ENCODE measurements around the gene CCPG1.
"Not testable (repeated sequence)": the region's sequence is repeated elsewhere in the genome, so short reads cannot be mapped to it uniquely, and the experiment has no call there.

Gene CCPG1, protein sequence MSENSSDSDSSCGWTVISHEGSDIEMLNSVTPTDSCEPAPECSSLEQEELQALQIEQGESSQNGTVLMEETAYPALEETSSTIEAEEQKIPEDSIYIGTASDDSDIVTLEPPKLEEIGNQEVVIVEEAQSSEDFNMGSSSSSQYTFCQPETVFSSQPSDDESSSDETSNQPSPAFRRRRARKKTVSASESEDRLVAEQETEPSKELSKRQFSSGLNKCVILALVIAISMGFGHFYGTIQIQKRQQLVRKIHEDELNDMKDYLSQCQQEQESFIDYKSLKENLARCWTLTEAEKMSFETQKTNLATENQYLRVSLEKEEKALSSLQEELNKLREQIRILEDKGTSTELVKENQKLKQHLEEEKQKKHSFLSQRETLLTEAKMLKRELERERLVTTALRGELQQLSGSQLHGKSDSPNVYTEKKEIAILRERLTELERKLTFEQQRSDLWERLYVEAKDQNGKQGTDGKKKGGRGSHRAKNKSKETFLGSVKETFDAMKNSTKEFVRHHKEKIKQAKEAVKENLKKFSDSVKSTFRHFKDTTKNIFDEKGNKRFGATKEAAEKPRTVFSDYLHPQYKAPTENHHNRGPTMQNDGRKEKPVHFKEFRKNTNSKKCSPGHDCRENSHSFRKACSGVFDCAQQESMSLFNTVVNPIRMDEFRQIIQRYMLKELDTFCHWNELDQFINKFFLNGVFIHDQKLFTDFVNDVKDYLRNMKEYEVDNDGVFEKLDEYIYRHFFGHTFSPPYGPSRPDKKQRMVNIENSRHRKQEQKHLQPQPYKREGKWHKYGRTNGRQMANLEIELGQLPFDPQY

DNA sequence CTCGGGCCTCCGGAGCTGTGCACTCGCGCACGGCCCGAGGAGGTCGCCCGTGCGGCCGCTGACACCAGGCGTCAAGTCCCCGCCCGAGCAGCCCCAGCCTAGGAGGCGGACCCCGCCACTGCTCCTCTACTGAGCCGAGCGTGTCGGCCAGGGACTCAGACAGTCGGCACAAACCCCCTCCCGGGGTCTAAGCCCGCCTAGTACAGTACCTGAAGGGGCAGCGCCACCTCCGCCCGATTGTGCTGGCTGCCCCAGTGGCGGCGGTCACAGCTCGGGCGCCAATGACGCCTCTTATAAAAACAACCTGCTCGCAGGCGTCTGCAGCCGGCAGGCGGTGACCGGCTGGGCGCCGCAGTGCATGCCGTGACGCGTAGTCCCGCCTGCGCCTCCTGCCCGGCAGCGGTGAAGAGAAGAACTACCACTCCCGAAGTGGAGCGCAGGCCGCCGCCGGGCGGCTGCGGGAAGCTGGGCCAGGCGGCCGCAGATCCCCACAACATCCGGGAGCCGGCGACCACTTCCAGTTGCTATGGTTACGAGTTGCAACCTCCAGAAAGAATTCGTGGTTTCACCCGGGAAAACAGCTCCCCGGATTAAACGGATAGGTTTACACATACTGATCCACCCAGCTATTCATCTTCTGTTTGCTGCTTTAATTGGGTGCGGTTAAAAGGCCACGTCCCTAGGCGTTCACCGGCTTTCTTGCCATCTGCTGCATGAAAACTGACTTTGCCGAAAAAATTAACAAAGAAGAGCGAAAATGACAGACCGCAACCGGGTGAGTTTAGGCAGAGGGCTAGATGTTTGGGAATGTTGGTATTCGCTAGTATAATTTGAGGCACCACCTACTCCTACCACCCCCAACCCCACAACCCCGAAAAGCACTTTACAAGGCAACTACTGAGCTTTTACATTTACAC is at the start of gene CCPG1, which contains the start of gene PIERCE2:
Gene CCPG1 (minus strand): TSS at position 348 of the 917 bp plus-strand sequence. CDS start 18,935 bp downstream, outside the sequence.
Gene PIERCE2 (plus strand): TSS at position 484 of the 917 bp plus-strand sequence. CDS start 274 bp downstream, at position 758.
- H3K27ac ChIP-seq: peak within 1 kb of the TSS; percentile 64
- TF ChIP-seq, protein P1, sequence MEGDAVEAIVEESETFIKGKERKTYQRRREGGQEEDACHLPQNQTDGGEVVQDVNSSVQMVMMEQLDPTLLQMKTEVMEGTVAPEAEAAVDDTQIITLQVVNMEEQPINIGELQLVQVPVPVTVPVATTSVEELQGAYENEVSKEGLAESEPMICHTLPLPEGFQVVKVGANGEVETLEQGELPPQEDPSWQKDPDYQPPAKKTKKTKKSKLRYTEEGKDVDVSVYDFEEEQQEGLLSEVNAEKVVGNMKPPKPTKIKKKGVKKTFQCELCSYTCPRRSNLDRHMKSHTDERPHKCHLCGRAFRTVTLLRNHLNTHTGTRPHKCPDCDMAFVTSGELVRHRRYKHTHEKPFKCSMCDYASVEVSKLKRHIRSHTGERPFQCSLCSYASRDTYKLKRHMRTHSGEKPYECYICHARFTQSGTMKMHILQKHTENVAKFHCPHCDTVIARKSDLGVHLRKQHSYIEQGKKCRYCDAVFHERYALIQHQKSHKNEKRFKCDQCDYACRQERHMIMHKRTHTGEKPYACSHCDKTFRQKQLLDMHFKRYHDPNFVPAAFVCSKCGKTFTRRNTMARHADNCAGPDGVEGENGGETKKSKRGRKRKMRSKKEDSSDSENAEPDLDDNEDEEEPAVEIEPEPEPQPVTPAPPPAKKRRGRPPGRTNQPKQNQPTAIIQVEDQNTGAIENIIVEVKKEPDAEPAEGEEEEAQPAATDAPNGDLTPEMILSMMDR (IDR thresholded peaks at IDR 0.05): peak; percentile 76
- TF ChIP-seq ZFX (IDR thresholded peaks at IDR 0.05; ENCODE audit: borderline replicate concordance): no peak

DNA sequence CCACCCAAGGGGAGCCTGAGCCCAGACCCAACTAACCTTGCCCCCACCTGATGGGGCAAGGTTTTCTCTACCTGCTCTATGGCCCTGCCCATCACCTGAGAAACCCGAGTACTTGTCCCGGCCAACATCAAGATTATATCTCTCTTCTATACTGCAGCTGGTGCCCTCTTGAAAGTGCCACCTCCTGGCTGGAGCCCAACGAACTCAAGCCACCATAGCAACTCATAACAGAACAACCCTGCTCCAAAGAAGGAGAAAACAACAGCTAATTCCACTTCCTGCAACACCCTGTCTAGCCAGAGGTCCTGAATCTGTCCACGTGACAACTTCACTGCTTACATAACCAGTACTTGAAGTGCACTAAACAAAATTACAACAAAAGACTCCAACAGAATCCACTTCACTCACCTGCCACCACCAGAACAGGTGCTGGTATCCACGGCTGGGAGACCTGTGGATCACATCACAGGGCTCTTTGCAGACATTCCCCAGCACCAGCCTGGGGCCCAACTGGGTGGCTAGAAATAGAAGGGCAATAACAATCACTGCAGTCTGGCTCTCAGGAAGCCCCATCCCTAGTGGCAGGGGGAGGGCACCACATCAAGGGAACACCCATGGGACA is 49.4 kb upstream of the CCPG1 start:
- TF ChIP-seq ZFX (IDR thresholded peaks at IDR 0.05; ENCODE audit: borderline replicate concordance): no peak
- TF ChIP-seq, protein P1 (IDR thresholded peaks at IDR 0.05): no peak

DNA sequence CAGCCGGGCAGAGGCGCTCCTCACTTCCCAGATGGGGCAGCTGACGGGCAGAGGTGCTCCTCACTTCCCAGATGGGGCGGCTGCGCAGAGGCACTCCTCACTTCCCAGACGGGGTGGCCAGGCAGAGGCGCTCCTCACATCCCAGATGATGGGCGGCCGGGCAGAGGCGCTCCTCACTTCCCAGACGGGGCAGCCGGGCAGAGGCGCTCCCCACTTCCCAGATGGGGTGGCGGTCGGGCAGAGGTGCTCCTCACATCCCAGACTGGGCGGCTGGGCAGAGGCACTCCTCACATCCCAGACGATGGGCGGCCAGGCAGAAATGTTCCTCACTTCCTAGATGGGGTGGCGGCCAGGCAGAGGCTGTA is 38.9 kb upstream of the CCPG1 start:
- H3K27ac ChIP-seq: not testable (repeated sequence)

More for the DNA sequence above, 49.4 kb upstream of the CCPG1 start:
- peak overlapping the region; percentile 20; the same call in 1 of the 2 replicates for H3K27ac ChIP-seq

DNA sequence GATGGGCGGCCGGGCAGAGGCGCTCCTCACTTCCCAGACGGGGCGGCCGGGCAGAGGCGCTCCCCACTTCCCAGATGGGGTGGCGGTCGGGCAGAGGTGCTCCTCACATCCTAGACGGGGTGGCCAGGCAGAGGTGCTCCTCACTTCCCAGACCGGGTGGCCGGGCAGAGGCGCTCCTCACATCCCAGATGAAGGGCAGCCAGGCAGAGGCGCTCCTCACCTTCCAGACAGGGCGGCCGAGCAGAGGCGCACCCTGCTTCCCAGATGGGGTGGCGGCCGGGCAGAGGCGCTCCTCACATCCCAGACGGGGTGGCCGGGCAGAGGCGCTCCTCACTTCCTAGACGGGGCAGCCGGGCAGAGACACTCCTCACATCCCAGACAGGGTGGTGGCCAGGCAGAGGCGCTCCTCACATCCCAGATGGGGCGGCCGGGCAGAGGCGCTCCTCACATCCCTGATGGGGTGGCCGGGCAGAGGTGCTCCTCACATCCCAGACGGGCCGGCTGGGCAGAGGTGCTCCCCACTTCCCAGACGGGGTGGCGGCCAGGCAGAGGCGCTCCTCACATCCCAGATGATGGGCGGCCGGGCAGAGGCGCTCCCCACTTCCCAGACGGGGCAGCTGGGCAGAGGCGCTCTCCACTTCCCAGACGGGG is 38.3 kb upstream of the CCPG1 start:
- H3K27ac ChIP-seq: not testable (repeated sequence)

DNA sequence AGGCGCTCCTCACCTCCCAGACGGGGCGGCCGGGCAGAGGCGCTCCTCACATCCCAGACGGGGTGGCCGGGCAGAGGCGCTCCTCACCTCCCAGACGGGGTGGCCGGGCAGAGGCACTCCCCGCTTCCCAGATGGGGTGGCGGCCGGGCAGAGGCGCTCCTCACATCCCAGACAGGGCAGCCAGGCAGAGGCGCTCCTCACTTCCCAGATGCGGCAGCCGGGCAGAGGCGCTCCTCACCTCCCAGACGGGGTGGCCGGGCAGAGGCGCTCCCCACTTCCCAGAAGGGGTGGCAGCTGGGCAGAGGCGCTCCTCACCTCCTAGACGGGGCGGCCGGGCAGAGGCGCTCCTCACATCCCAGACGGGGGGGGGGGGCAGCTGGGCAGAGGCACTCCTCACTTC is 37.8 kb upstream of the CCPG1 start:
- not testable (repeated sequence) for H3K27ac ChIP-seq

DNA sequence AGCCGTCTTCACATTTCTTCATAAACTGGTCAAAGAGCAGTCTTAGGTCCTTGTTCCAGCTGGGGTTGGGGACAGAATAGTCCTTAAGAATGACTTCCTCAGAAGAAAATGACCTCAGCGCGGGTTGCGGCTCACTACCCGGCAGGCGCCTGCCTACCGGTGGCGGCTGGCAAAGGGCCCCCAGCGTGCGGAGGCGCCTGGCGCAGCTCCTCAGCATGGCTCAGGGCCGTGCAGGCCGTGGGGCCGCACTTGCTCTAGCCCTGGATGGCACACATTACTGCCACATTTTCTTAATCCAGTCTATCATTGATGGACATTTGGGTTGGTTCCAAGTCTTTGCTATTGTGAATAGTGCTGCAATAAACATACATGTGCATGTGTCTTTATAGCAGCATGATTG is 35.0 kb upstream of the CCPG1 start:
- not testable (repeated sequence) for H3K27ac ChIP-seq

DNA sequence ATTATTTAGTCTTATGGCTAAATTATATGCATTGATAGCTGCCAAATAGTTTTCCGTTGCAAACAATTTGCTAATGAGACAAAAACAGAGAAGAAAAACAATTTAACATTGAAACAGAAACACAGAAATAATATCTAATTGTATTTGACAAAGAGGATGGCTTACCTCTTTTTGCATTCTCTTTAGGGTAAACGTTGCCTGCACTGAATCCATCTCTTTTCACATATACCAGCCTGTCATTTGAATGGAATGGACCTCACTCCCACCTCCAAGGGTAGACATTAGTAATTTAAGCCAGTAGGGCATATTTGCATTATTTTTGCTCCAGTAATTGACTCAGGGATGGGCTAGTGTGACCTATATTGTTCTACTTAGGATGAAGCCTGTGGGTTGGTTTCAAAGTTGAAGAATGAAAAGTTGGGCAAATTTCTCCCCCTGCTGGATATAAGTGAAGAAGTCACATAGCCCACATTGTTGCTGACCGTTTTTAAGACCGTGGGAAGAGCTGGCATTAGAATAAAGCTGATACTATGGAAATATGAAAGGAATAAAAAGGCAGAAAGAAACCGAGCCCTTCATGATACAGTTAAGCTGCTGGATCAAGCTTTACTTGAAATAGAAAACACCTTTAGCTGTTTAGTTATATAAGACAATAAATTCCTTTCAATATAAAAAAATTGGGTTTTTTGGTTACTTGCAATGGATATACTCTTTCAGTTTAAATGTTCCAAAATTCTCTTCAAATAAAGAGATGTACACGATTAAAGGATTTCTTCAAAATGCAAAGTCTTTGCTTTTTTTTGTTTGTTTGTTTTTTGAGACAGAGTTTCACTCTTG is 27.0 kb upstream of the CCPG1 start:
- TF ChIP-seq, protein P1 (IDR thresholded peaks at IDR 0.05): peak; percentile 71
- TF ChIP-seq ZFX (IDR thresholded peaks at IDR 0.05; ENCODE audit: borderline replicate concordance): no peak
- no peak overlapping the region for H3K27ac ChIP-seq

DNA sequence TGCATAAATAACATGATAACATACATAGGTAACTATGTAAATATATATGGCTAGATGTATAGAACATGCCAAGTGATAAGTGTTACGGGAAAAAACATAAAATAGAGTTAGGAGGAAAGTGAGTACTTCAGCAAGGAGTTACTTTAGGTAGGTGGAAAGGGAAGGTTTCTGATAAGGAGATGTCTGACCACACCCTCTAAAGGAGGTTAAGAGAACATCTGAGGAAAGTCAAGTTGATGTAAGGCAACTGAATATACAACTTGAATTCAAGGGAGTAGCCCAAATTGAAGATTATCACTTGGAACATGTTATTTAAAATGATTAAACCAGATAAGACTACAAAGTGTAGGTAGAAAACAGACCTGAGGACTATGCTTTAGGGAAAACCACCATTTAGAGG is 13.9 kb upstream of the CCPG1 start:
- TF ChIP-seq, protein P1 (IDR thresholded peaks at IDR 0.05): no peak
- no peak for TF ChIP-seq ZFX (IDR thresholded peaks at IDR 0.05; ENCODE audit: borderline replicate concordance)
- no peak overlapping the region for H3K27ac ChIP-seq
